ENCODE measurements around the gene SIAH3.

Gene SIAH3, protein sequence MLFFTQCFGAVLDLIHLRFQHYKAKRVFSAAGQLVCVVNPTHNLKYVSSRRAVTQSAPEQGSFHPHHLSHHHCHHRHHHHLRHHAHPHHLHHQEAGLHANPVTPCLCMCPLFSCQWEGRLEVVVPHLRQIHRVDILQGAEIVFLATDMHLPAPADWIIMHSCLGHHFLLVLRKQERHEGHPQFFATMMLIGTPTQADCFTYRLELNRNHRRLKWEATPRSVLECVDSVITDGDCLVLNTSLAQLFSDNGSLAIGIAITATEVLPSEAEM

DNA sequence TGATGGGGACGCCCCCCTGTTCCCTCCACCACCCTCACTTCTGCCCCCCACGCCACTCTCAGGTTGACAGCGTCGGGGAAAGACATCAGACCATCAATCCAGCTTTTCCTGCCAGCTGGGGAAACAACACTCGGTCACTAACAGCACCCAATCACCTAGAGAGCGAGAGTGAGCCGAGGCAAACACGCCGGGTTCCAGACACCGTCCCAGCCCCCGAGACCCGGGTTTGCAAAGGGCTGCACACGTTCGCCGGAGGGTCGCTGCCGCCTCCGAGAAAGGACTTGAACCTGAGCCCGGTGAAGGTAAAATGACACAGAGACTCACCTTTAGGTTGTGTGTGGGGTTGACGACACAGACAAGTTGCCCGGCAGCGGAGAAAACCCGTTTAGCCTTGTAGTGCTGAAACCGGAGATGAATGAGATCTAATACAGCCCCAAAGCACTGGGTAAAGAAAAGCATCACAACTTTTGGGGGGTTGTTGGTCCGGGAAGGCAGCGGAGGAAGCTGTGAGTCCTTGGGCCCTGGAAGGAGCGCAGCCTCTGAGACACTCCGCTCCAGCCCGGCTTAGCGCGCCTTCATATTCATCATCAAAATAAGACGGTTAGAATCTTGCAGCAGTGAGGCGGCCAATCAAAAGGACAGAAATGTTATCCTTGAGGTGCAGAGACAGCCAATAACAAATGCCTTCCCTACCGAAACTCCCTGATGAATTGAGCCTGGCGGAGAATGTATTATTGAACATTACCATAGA is at the start of gene SIAH3:
TSS of gene SIAH3 (minus strand) at position 583 of the 751 bp plus-strand sequence. CDS start at position 459, 124 bp downstream.
- Mint-ChIP-seq H3K9me3 (peaks cover 5% of the 10 kb centered on the region), H3K4me1 (ENCODE audit: low read depth) (peaks cover 42% of the 10 kb centered on the region), H3K4me3 (peak within 1 kb of the TSS; percentile 89), H3K27ac (peak within 1 kb of the TSS; percentile 29), H3K36me3 (ENCODE audit: low read depth) (no peaks in the 10 kb centered on the region), H3K27me3 (ENCODE audit: low read depth) (peaks cover 68% of the 10 kb centered on the region)
- DNase-seq (ENCODE audit: low spot score): peak; percentile 12

DNA sequence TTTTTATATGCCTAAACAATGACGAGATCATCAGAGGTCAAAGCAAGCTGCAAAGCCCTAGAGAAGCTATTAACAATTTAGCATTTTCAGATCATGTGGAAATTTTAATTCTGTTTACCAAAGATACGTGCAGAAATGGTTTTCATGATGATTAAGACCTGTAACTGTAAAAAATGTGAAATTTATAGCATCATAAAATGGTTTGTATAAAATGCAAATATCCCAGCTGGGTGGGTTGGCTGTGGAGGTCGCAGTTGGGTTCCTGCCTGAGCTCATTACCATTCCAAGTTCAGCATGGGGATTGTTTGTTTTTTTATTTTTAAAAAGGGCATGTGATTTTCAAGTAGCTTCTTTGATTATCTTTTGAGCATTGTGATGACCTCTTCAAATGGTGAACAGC is 47.9 kb upstream of the SIAH3 start:
- Mint-ChIP-seq H3K4me1 (ENCODE audit: low read depth) (no peaks in the 10 kb centered on the region), H3K27me3 (ENCODE audit: low read depth) (peaks cover 14% of the 10 kb centered on the region), H3K4me3 (no peak overlapping the region), H3K27ac (no peak overlapping the region), H3K36me3 (ENCODE audit: low read depth) (no peaks in the 10 kb centered on the region), H3K9me3 (no peaks in the 10 kb centered on the region)
- DNase-seq (ENCODE audit: low spot score): no peak

DNA sequence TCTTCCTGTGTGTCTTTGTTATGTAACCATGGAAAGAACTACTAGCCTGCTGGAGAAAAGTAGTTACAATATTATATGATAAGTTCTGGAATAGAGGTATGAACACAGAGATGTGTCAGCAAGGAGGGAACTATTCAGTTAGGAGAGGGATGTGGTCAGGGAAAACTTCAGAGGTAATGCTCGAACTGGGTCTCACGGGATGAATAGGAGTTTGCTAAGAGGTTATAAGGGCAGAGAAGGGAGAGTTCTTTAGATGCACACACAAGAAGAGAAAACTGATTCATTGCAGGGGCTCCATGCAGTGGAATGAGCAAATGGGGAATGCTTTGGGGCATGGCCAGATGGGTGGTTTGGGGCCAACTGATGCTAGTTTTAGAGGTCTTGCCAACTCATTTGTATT is 46.0 kb upstream of the SIAH3 start:
- H3K27ac Mint-ChIP-seq: no peak overlapping the region
- H3K4me1 Mint-ChIP-seq (ENCODE audit: low read depth): no peaks in the 10 kb centered on the region
- H3K9me3 Mint-ChIP-seq: no peaks in the 10 kb centered on the region
- no peak for DNase-seq (ENCODE audit: low spot score)
- H3K27me3 Mint-ChIP-seq (ENCODE audit: low read depth): peaks cover 12% of the 10 kb centered on the region
- no peak overlapping the region for H3K4me3 Mint-ChIP-seq
- H3K36me3 Mint-ChIP-seq (ENCODE audit: low read depth): no peaks in the 10 kb centered on the region

DNA sequence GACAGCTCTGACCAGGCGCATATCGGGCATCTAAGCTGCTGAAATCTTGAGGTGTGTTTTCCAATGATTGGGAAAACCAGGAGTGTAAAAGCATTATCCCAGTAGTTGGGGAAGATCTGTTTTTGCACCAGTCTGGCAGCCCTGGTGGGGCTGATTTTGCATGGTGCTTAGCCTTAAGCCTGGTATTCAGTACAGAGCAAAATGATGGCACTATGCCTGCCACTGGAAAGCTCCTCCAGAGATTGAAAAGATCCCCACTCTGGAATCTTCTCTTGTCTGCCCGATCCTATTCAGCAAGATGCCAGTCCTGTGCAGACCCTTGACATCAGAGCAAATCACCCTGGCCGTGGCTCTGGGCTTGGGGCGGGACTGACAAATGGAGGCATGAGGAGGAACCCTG is 44.7 kb upstream of the SIAH3 start:
- Mint-ChIP-seq H3K27ac (no peak overlapping the region), H3K27me3 (ENCODE audit: low read depth) (peaks cover 12% of the 10 kb centered on the region), H3K9me3 (no peaks in the 10 kb centered on the region), H3K4me3 (no peak overlapping the region), H3K36me3 (ENCODE audit: low read depth) (no peaks in the 10 kb centered on the region), H3K4me1 (ENCODE audit: low read depth) (no peaks in the 10 kb centered on the region)
- no peak for DNase-seq (ENCODE audit: low spot score)

DNA sequence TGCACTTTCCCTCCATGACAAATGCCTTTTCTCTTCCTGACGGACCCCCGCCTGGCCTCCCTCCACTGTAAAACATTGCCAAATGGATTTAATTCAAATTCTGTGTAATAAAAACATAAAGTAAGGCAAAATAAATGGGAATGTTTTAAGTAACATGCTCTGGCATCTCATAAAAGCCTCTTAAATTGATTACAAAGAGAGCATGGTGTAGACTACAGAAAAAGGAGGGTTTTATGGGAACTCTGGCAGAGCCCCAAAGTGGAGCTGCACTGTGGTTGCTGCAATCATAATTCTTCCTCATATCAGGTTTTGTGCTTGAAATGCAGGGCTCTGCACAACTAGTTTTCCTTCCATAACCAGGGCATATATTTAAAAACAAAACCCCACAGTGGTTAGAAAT is 44.3 kb upstream of the SIAH3 start:
- H3K27me3 Mint-ChIP-seq (ENCODE audit: low read depth): peaks cover 12% of the 10 kb centered on the region
- no peaks in the 10 kb centered on the region for H3K4me1 Mint-ChIP-seq (ENCODE audit: low read depth)
- H3K4me3 Mint-ChIP-seq: no peak overlapping the region
- no peaks in the 10 kb centered on the region for H3K36me3 Mint-ChIP-seq (ENCODE audit: low read depth)
- H3K27ac Mint-ChIP-seq: no peak overlapping the region
- DNase-seq (ENCODE audit: low spot score): no peak
- no peaks in the 10 kb centered on the region for H3K9me3 Mint-ChIP-seq

GRCh38 chr13:45892513-45892912 is 41.0 kb upstream of the SIAH3 start:
- Mint-ChIP-seq H3K4me3 (no peak overlapping the region), H3K4me1 (ENCODE audit: low read depth) (no peaks in the 10 kb centered on the region), H3K27me3 (ENCODE audit: low read depth) (peaks cover 7% of the 10 kb centered on the region), H3K27ac (no peak overlapping the region), H3K9me3 (no peaks in the 10 kb centered on the region), H3K36me3 (ENCODE audit: low read depth) (no peaks in the 10 kb centered on the region)
- no peak for DNase-seq (ENCODE audit: low spot score)

GRCh38 chr13:45889590-45890243 is 38.2 kb upstream of the SIAH3 start:
- H3K9me3 Mint-ChIP-seq: no peaks in the 10 kb centered on the region
- H3K27me3 Mint-ChIP-seq (ENCODE audit: low read depth): peaks cover 6% of the 10 kb centered on the region
- DNase-seq (ENCODE audit: low spot score): no peak
- H3K36me3 Mint-ChIP-seq (ENCODE audit: low read depth): no peaks in the 10 kb centered on the region
- no peak overlapping the region for H3K4me3 Mint-ChIP-seq
- no peak overlapping the region for H3K27ac Mint-ChIP-seq
- H3K4me1 Mint-ChIP-seq (ENCODE audit: low read depth): no peaks in the 10 kb centered on the region

DNA sequence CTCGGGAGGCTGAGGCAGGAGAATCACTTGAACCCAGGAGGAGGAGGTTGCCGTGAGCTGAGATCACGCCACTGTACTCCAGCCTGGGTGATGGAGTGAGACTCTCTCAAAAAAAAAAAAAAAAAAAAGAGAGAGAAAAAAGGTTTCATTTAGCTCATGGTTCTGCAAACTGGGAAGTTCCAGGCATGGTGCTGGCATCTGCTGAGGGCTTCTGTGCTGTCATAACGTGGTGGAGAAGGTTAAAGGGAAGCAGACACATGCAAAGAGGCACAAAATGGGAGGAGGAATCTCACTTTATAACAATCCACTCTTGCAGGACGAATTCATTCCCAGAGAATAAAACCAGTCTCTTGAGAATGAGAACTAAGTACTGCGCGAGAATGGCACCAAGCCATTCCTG is 34.9 kb upstream of the SIAH3 start:
- no peak overlapping the region for H3K4me3 Mint-ChIP-seq
- H3K36me3 Mint-ChIP-seq (ENCODE audit: low read depth): no peaks in the 10 kb centered on the region
- H3K27ac Mint-ChIP-seq: no peak overlapping the region
- no peak for DNase-seq (ENCODE audit: low spot score)
- H3K4me1 Mint-ChIP-seq (ENCODE audit: low read depth): no peaks in the 10 kb centered on the region
- H3K27me3 Mint-ChIP-seq (ENCODE audit: low read depth): peaks cover 19% of the 10 kb centered on the region
- no peaks in the 10 kb centered on the region for H3K9me3 Mint-ChIP-seq

DNA sequence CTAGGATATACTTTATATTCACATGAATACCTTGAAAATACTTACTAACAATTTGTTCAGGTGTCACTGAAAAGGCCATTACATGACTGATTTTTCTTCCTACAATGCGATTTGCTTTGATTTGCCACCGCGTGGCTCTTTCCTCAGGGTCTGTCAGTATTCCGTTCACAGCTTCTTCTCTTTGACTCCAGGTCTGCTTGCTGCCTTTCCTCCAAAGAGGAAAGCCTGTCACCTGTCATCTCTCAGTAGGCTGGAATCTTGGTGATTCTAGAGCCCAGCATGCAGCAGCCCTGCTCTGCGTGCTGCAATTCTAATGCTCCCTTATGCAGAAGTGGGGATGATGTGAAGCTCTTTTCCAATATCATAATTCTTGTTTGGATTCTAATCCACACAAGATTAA is 33.6 kb upstream of the SIAH3 start:
- no peak for DNase-seq (ENCODE audit: low spot score)
- Mint-ChIP-seq H3K27ac (no peak overlapping the region), H3K9me3 (no peaks in the 10 kb centered on the region), H3K27me3 (ENCODE audit: low read depth) (peaks cover 27% of the 10 kb centered on the region), H3K36me3 (ENCODE audit: low read depth) (no peaks in the 10 kb centered on the region), H3K4me3 (no peak overlapping the region), H3K4me1 (ENCODE audit: low read depth) (no peaks in the 10 kb centered on the region)

DNA sequence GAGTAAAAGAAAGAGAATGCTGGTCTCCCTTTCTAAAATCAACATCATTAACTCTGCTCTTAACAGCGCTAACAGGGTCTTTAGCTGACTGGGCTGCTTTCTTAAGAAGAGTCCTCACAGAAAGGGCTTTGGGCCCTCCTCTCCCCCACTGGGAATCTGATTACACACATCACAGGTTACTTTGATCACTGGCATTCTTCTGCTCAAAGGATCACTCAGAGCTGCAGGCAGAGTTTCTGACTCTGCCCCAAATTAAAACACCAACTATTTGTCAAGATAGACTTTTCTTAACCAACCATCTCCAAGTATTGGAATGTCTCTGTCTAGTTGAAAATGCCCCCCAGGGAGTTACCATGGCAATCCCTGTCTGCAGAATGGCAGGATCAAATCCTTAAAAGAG is 31.1 kb upstream of the SIAH3 start:
- H3K4me3 Mint-ChIP-seq: no peak overlapping the region
- H3K36me3 Mint-ChIP-seq (ENCODE audit: low read depth): no peaks in the 10 kb centered on the region
- H3K27me3 Mint-ChIP-seq (ENCODE audit: low read depth): peaks cover 26% of the 10 kb centered on the region
- no peak for DNase-seq (ENCODE audit: low spot score)
- H3K4me1 Mint-ChIP-seq (ENCODE audit: low read depth): no peaks in the 10 kb centered on the region
- no peaks in the 10 kb centered on the region for H3K9me3 Mint-ChIP-seq
- H3K27ac Mint-ChIP-seq: no peak overlapping the region

- Mint-ChIP-seq H3K4me3 (no peak overlapping the region), H3K27me3 (ENCODE audit: low read depth) (peaks cover 26% of the 10 kb centered on the region), H3K9me3 (no peaks in the 10 kb centered on the region), H3K36me3 (ENCODE audit: low read depth) (no peaks in the 10 kb centered on the region), H3K4me1 (ENCODE audit: low read depth) (no peaks in the 10 kb centered on the region), H3K27ac (no peak overlapping the region)
- DNase-seq (ENCODE audit: low spot score): no peak
Measured at GRCh38 chr13:45881353-45881752, 29.8 kb upstream of the SIAH3 start.

DNA sequence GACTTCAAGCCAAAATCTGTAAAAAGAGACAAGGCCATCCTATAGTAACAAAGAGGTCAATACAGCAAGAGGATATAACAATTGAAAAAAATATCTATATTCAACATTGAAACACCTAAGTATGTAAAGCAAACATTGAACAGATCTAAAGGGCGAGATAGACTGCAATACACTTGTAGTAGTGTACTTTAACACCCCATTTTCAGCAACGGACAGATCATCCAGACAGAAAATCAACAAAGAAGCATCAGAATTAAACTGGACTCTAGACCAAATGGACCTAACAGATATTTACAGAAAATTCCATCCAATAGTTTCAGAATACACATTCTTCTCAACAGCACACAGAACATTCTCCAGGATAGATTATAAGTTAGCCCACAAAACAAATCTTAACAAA is 28.7 kb upstream of the SIAH3 start:
- Mint-ChIP-seq H3K27ac (no peak overlapping the region), H3K27me3 (ENCODE audit: low read depth) (peaks cover 26% of the 10 kb centered on the region), H3K4me3 (no peak overlapping the region)

DNA sequence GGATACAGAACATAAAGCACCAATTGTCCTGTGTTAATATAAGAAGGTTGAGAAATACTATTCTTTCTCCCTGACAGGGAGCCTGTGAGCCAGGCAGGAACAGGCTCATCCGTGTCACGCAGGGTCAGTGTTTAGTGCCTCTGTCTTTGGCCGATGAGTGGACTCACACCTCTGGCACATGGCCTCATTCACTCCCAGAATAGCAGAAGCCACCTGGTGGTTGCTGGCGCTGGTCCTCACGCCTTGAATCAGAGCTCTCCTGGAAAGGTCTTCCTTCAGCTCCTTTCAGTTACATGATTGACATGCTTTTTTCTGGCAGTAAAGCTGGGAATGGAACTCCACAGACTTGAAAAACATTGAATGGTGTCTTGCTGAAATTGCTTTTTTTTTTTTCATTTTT is 28.1 kb upstream of the SIAH3 start:
- no peak for DNase-seq (ENCODE audit: low spot score)
- no peaks in the 10 kb centered on the region for H3K9me3 Mint-ChIP-seq
- no peaks in the 10 kb centered on the region for H3K36me3 Mint-ChIP-seq (ENCODE audit: low read depth)
- no peak overlapping the region for H3K4me3 Mint-ChIP-seq
- no peaks in the 10 kb centered on the region for H3K4me1 Mint-ChIP-seq (ENCODE audit: low read depth)
- no peak overlapping the region for H3K27ac Mint-ChIP-seq
- H3K27me3 Mint-ChIP-seq (ENCODE audit: low read depth): peaks cover 24% of the 10 kb centered on the region

More for the DNA sequence above, 28.7 kb upstream of the SIAH3 start:
- no peak for DNase-seq (ENCODE audit: low spot score)
- Mint-ChIP-seq H3K9me3 (no peaks in the 10 kb centered on the region), H3K36me3 (ENCODE audit: low read depth) (no peaks in the 10 kb centered on the region), H3K4me1 (ENCODE audit: low read depth) (no peaks in the 10 kb centered on the region)

GRCh38 chr13:45878966-45879365 is 27.4 kb upstream of the SIAH3 start:
- Mint-ChIP-seq H3K36me3 (ENCODE audit: low read depth) (no peaks in the 10 kb centered on the region), H3K4me3 (no peak overlapping the region), H3K4me1 (ENCODE audit: low read depth) (no peaks in the 10 kb centered on the region), H3K27ac (no peak overlapping the region), H3K27me3 (ENCODE audit: low read depth) (peaks cover 21% of the 10 kb centered on the region), H3K9me3 (no peaks in the 10 kb centered on the region)
- no peak for DNase-seq (ENCODE audit: low spot score)

Data from T-helper 2 cell treated with Interferon-gamma antibody and Interleukin-4, amounts not matched to agents 5 μg/mL and 100 μg/mL, for 36 hours (primary cell).